ENCODE measurements around the gene MTIF2. TPM values are rescaled to one million over a fixed set of nuclear protein-coding genes. Genes with fewer than 3 reads are reported as not detected.
A peak's percentile ranks its signal among the peaks of the same experiment; 100 is the strongest.

The MTIF2 gene
- total RNA-seq, 1 experiment from 2014 or later = 34.7 TPM

- Histone ChIP-seq H3K36me3 (ENCODE audit: insufficient read depth, low read length) (peaks cover 50% of the 10 kb centered on the region), H4K20me1 (ENCODE audit: insufficient read depth, low read depth, low read length) (peaks cover 19% of the 10 kb centered on the region)
These were observed 32.0 kb downstream of the MTIF2 start for GRCh38 chr2:55236992-55237543.

GRCh38 chr2:55235724-55236538 is 33.1 kb downstream of the MTIF2 start:
- H3K4me3 ChIP-seq (ENCODE audit: low read length) = no peak overlapping the region
- DNase-seq = no peak
- H3K27me3 ChIP-seq (ENCODE audit: low read length) = no peaks in the 10 kb centered on the region
- no peak overlapping the region for H3K4me2 ChIP-seq (ENCODE audit: low read depth, low read length, poor library complexity, severe bottlenecking)
- peaks cover 49% of the 10 kb centered on the region for H3K36me3 ChIP-seq (ENCODE audit: insufficient read depth, low read length)
- H3K79me2 ChIP-seq (ENCODE audit: low read length) = peaks cover 35% of the 10 kb centered on the region
- H2AFZ ChIP-seq (ENCODE audit: low read length) = no peak overlapping the region
- H3K9me2 ChIP-seq (replicated peaks; ENCODE audit: insufficient read depth, low read length) = no peaks in the 10 kb centered on the region
- no peaks in the 10 kb centered on the region for H3K9me3 ChIP-seq (ENCODE audit: low read length)
- H4K20me1 ChIP-seq (ENCODE audit: insufficient read depth, low read depth, low read length) = peaks cover 19% of the 10 kb centered on the region
- H3K4me1 ChIP-seq (ENCODE audit: low read length) = peaks cover 23% of the 10 kb centered on the region
- no peak overlapping the region for H3K27ac ChIP-seq (ENCODE audit: low read length)
- H3K9ac ChIP-seq (ENCODE audit: low read length) = no peak overlapping the region

More at GRCh38 chr2:55236992-55237543, 32.0 kb downstream of the MTIF2 start:
- Histone ChIP-seq H3K4me3 (ENCODE audit: low read length) (no peak overlapping the region), H3K9ac (ENCODE audit: low read length) (no peak overlapping the region), H3K4me1 (ENCODE audit: low read length) (peaks cover 18% of the 10 kb centered on the region), H3K79me2 (ENCODE audit: low read length) (peaks cover 24% of the 10 kb centered on the region), H3K27ac (ENCODE audit: low read length) (no peak overlapping the region), H3K27me3 (ENCODE audit: low read length) (no peaks in the 10 kb centered on the region), H3K9me3 (ENCODE audit: low read length) (no peaks in the 10 kb centered on the region), H3K9me2 (replicated peaks; ENCODE audit: insufficient read depth, low read length) (no peaks in the 10 kb centered on the region), H3K4me2 (ENCODE audit: low read depth, low read length, poor library complexity, severe bottlenecking) (no peak overlapping the region), H2AFZ (ENCODE audit: low read length) (no peak overlapping the region)
- DNase-seq = peak; percentile 60

- no peaks in the 10 kb centered on the region for H3K9me3 ChIP-seq (ENCODE audit: low read length)
- peaks cover 46% of the 10 kb centered on the region for H3K36me3 ChIP-seq (ENCODE audit: insufficient read depth, low read length)
- 0 out of 2 replicates have a peak, but pooled peaks cover 2% of the 10 kb centered on the region for H3K9me2 ChIP-seq (replicated peaks; ENCODE audit: insufficient read depth, low read length)
- H4K20me1 ChIP-seq (ENCODE audit: insufficient read depth, low read depth, low read length) = peaks cover 19% of the 10 kb centered on the region
- H3K4me2 ChIP-seq (ENCODE audit: low read depth, low read length, poor library complexity, severe bottlenecking) = peak overlapping the region; percentile 86
- peaks cover 32% of the 10 kb centered on the region for H3K4me1 ChIP-seq (ENCODE audit: low read length)
- no peak overlapping the region for H2AFZ ChIP-seq (ENCODE audit: low read length)
- peak overlapping the region; percentile 90 for H3K27ac ChIP-seq (ENCODE audit: low read length)
- H3K27me3 ChIP-seq (ENCODE audit: low read length) = no peaks in the 10 kb centered on the region
- DNase-seq = no peak
- H3K9ac ChIP-seq (ENCODE audit: low read length) = peak overlapping the region; percentile 98
- peaks cover 52% of the 10 kb centered on the region for H3K79me2 ChIP-seq (ENCODE audit: low read length)
- H3K4me3 ChIP-seq (ENCODE audit: low read length) = peak overlapping the region; percentile 96
These were observed 35.4 kb downstream of the MTIF2 start for GRCh38 chr2:55233658-55233940.

- Histone ChIP-seq H3K79me2 (ENCODE audit: low read length) (peaks cover 57% of the 10 kb centered on the region), H3K36me3 (ENCODE audit: insufficient read depth, low read length) (peaks cover 46% of the 10 kb centered on the region)
These were observed 36.0 kb downstream of the MTIF2 start for GRCh38 chr2:55232863-55233657.

GRCh38 chr2:55232084-55232862 is 36.8 kb downstream of the MTIF2 start, which contains the start of the genes CLHC1 and RPS27A:
Gene CLHC1 (minus strand): TSS chr2:55232293. CDS start chr2:55222411, 9,882 bp downstream.
Gene RPS27A (plus strand): TSS chr2:55232688. CDS start chr2:55232825, 137 bp downstream.
- DNase-seq = peak; percentile 95
- Histone ChIP-seq H3K9ac (ENCODE audit: low read length) (peak within 1 kb of the TSS; percentile 98), H2AFZ (ENCODE audit: low read length) (peak within 1 kb of the TSS; percentile 97), H3K9me3 (ENCODE audit: low read length) (no peaks in the 10 kb centered on the region), H4K20me1 (ENCODE audit: insufficient read depth, low read depth, low read length) (peaks cover 19% of the 10 kb centered on the region), H3K4me3 (ENCODE audit: low read length) (peak within 1 kb of the TSS; percentile 96), H3K36me3 (ENCODE audit: insufficient read depth, low read length) (peaks cover 45% of the 10 kb centered on the region), H3K79me2 (ENCODE audit: low read length) (peaks cover 63% of the 10 kb centered on the region), H3K4me1 (ENCODE audit: low read length) (peaks cover 42% of the 10 kb centered on the region), H3K4me2 (ENCODE audit: low read depth, low read length, poor library complexity, severe bottlenecking) (peak within 1 kb of the TSS; percentile 86), H3K9me2 (replicated peaks; ENCODE audit: insufficient read depth, low read length) (0 out of 2 replicates have a peak, but pooled peaks cover 2% of the 10 kb centered on the region), H3K27me3 (ENCODE audit: low read length) (no peaks in the 10 kb centered on the region), H3K27ac (ENCODE audit: low read length) (peak within 1 kb of the TSS; percentile 90)

More at GRCh38 chr2:55232863-55233657, 36.0 kb downstream of the MTIF2 start:
- no peak overlapping the region for H2AFZ ChIP-seq (ENCODE audit: low read length)
- peak overlapping the region; percentile 96 for H3K4me3 ChIP-seq (ENCODE audit: low read length)
- 0 out of 2 replicates have a peak, but pooled peaks cover 2% of the 10 kb centered on the region for H3K9me2 ChIP-seq (replicated peaks; ENCODE audit: insufficient read depth, low read length)
- no peaks in the 10 kb centered on the region for H3K9me3 ChIP-seq (ENCODE audit: low read length)
- peak overlapping the region; percentile 90 for H3K27ac ChIP-seq (ENCODE audit: low read length)
- H3K27me3 ChIP-seq (ENCODE audit: low read length) = no peaks in the 10 kb centered on the region
- peaks cover 19% of the 10 kb centered on the region for H4K20me1 ChIP-seq (ENCODE audit: insufficient read depth, low read depth, low read length)
- peak overlapping the region; percentile 86 for H3K4me2 ChIP-seq (ENCODE audit: low read depth, low read length, poor library complexity, severe bottlenecking)
- peak overlapping the region; percentile 98 for H3K9ac ChIP-seq (ENCODE audit: low read length)
- H3K4me1 ChIP-seq (ENCODE audit: low read length) = peaks cover 37% of the 10 kb centered on the region
- peak; percentile 71 for DNase-seq

- Histone ChIP-seq H3K27me3 (ENCODE audit: low read length) (no peaks in the 10 kb centered on the region), H3K79me2 (ENCODE audit: low read length) (peaks cover 67% of the 10 kb centered on the region)
These were observed 37.4 kb downstream of the MTIF2 start for GRCh38 chr2:55231546-55232083.

GRCh38 chr2:55230551-55230950 is 38.5 kb downstream of the MTIF2 start:
- Histone ChIP-seq H3K36me3 (ENCODE audit: insufficient read depth, low read length) (peaks cover 29% of the 10 kb centered on the region), H3K9me3 (ENCODE audit: low read length) (no peaks in the 10 kb centered on the region), H3K4me3 (ENCODE audit: low read length) (peak overlapping the region; percentile 96; the same call in 1 of the 2 replicates), H3K4me2 (ENCODE audit: low read depth, low read length, poor library complexity, severe bottlenecking) (peak overlapping the region; percentile 86), H2AFZ (ENCODE audit: low read length) (no peak overlapping the region), H3K79me2 (ENCODE audit: low read length) (peaks cover 70% of the 10 kb centered on the region), H3K9me2 (replicated peaks; ENCODE audit: insufficient read depth, low read length) (0 out of 2 replicates have a peak, but pooled peaks cover 2% of the 10 kb centered on the region), H4K20me1 (ENCODE audit: insufficient read depth, low read depth, low read length) (peaks cover 19% of the 10 kb centered on the region), H3K27me3 (ENCODE audit: low read length) (no peaks in the 10 kb centered on the region), H3K4me1 (ENCODE audit: low read length) (peaks cover 41% of the 10 kb centered on the region), H3K27ac (ENCODE audit: low read length) (no peak overlapping the region), H3K9ac (ENCODE audit: low read length) (no peak overlapping the region)
- no peak for DNase-seq

More at GRCh38 chr2:55231546-55232083, 37.4 kb downstream of the MTIF2 start:
- Histone ChIP-seq H4K20me1 (ENCODE audit: insufficient read depth, low read depth, low read length) (peaks cover 19% of the 10 kb centered on the region), H3K9me3 (ENCODE audit: low read length) (no peaks in the 10 kb centered on the region), H3K36me3 (ENCODE audit: insufficient read depth, low read length) (peaks cover 38% of the 10 kb centered on the region), H3K4me3 (ENCODE audit: low read length) (peak overlapping the region; percentile 96), H3K4me2 (ENCODE audit: low read depth, low read length, poor library complexity, severe bottlenecking) (peak overlapping the region; percentile 86), H2AFZ (ENCODE audit: low read length) (peak overlapping the region; percentile 97), H3K9me2 (replicated peaks; ENCODE audit: insufficient read depth, low read length) (0 out of 2 replicates have a peak, but pooled peaks cover 2% of the 10 kb centered on the region), H3K9ac (ENCODE audit: low read length) (peak overlapping the region; percentile 98), H3K27ac (ENCODE audit: low read length) (peak overlapping the region; percentile 90), H3K4me1 (ENCODE audit: low read length) (peaks cover 42% of the 10 kb centered on the region)
- DNase-seq = no peak

Data from Karpas-422 (cell line).